Measurements from ENCODE around the gene ZNF438.
"Not testable (repeated sequence)": the region's sequence is repeated elsewhere in the genome, so short reads cannot be mapped to it uniquely, and the experiment has no call there.

Gene ZNF438

DNA sequence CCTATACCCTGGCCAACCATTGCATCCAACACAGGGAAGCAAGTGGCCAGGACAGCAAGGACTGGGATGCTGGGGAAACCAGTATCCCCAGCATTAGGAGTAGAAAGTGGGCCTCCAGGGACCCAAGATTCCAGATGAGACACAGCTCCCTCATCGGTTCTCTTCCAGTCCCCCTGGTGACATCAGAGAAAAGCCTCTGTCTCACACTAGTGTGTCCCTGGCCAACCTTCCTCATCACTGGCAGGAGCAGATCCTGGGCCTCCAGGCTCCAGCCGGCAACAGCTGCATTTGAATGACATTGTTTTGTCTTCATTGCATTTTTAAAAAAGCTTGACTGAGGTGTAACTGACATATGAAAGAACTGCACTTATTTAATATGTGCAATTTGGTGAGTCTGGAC lies 224.8 kb downstream of the ZNF438 start:
- no peak for DNase-seq (ENCODE audit: low read depth in 2 of 2)

- no peak for DNase-seq (ENCODE audit: low read depth in 2 of 2)
These were observed 226.6 kb downstream of the ZNF438 start for GRCh38 chr10:30805061-30805460.

- DNase-seq (ENCODE audit: low read depth in 2 of 2): no peak
These were observed 227.1 kb downstream of the ZNF438 start for GRCh38 chr10:30804478-30805055.

DNA sequence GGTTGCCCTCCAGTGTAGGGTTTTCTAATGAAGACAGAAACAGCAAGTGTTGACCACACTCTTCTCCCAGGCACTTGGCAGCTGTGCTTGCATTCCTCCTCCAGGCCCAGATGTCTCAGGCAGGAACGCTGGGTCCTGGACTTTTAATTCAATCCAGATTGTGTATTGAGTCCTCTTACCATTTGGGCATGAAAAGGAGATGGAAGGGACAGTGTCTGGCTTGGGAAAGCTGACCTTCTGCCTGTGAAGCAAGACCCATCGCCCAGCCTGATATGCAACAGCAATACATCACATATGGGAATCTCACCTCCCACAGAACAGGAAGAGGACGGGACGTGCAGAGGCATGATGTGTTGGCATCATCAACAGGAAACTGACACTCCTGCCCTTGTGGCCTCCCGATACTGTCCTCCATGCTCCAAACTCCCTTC lies 227.8 kb downstream of the ZNF438 start:
- DNase-seq (ENCODE audit: low read depth in 2 of 2): no peak

- no peak for DNase-seq (ENCODE audit: low read depth in 2 of 2)
These were observed 228.6 kb downstream of the ZNF438 start for GRCh38 chr10:30803058-30803457.

GRCh38 chr10:30800368-30800767 lies 231.3 kb downstream of the ZNF438 start:
- DNase-seq (ENCODE audit: low read depth in 2 of 2): no peak

DNA sequence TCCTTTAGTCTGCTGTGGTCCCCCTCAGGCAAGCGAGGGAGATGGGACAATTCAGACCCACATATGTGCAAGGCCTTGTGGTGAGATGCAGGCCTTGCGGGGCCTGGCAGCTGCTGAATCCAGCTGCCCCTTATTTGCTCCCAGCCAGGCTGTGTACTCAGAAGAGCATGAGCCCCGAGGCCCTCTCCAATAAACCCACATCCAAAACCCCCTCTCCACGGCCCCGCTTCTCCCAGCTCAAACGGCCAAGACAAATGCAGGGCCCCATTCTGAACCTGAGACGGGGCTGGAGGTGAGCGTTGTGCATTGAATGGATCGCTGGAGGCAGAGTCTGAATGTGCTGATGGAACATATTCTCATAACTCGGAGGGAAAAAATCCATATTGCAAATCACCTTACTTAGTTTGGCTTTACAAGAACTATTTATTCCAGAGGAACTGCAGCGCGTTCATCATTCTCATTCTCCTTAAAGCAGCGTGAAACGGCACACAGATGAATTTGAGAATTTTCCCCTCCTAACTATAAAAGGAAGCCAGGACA lies 232.9 kb downstream of the ZNF438 start:
- DNase-seq (ENCODE audit: low read depth in 2 of 2): no peak

GRCh38 chr10:30795024-30795423 lies 236.6 kb downstream of the ZNF438 start:
- DNase-seq (ENCODE audit: low read depth in 2 of 2): not testable (repeated sequence)

All from activated CD4-positive, alpha-beta T cell treated with anti-CD3 and anti-CD28 coated beads for 24 hours (primary cell).